ENCODE data around the gene PIGQ.

PIGQ gene

GRCh38 chr16:569445-570254 is at the start of gene PIGQ:
Gene PIGQ (plus strand): TSS chr16:569968. CDS start chr16:574075, 4,107 bp downstream.
- peak; percentile 38 to 52 for DNase-seq (ENCODE audit: low read depth in 1 of 2, low spot score in 1 of 2)

DNA sequence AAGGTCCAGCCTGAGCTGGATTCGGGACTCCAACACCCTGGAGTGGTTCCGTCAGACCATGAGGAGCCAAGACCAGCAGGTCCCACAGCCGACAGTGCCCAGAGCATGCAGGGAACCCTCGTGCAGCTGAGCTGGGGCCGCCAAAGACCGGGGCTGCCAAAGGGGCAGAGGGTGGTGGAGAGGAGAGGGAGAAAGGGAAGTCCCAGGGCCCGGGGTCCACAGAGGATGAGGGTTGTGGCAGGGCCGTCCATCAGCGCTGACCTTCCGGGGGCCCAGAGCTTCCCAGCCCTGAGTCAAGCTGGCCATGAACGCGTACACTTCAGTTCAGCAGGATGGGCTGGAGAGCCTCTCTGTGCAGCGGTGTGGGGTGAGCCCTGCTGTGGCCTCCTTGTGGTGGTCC is 48.9 kb upstream of the PIGQ start:
- no peak for DNase-seq (ENCODE audit: low read depth in 1 of 2, low spot score in 1 of 2)

- DNase-seq (ENCODE audit: low read depth in 1 of 2, low spot score in 1 of 2), result no peak
Measured at GRCh38 chr16:521381-522210, 48.2 kb upstream of the PIGQ start.

DNA sequence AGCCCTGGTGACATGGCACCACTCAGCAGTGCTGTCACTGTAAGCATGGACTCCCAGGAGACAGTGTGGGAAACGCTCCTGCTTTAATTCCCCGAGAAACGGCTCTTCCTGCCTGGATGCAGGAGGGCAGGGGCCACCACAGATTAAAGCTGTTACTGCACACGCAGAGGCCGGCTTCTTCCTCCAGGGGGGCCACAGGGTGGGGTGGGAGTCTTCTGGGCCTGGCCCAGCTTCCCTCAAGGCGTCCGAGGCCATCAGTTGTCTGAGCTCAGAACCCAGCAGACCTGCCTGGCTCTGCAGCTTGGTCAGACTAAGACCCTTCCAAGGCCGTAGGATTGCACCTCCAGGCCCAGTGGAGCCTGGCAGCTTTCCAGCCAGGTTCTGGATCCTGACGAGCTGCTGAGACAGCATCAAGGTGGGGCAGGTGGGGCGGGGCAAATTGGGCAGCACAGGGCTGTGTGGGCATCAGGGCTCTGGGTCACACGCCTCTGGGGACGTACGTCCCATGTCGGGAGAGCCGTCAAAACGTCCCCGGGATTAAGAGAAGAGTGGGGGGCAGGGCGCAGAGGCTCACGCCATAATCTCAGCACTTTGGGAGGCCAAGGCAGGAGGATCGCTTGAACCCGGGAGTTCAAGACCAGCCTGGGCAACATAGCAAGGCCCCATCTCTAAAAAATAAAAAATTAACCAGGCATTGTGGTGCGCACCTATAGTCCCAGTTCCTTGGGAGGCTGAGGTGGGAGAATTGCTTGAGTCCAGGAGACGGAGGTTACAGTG is 47.3 kb upstream of the PIGQ start:
- no peak for DNase-seq (ENCODE audit: low read depth in 1 of 2, low spot score in 1 of 2)

DNA sequence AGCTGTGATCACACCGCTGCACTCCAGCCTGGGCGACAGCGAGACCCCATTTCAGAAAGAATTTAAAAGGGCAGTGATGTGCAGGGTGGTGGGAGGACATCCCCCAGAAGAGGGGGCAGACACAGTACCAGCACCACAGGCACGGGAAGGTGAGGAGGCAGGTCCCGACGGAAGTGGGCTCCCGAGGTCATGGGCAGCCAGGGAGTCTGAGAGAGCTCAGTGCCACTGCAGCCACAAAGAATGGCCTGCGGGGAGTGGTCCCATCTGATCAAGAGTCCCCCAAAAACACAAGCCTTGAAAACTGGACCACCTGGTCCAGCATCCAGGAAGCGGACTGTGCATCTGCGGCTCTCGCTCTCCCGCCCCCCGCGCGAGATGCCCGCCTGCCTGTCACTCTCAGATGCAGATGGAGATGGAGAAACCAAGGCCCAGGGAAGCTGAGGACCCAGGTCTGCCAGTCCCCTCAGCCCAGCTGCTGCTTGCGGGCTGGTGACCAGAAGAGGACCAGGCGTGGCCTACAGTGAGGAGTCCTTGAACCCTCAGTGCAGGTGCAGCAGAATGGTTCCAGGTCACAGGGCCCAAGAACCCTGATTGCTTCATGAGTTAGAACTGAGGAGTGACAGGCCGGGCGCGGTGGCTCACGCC is 46.5 kb upstream of the PIGQ start:
- no peak for DNase-seq (ENCODE audit: low read depth in 1 of 2, low spot score in 1 of 2)

GRCh38 chr16:524274-525040 is 45.3 kb upstream of the PIGQ start:
- DNase-seq (ENCODE audit: low read depth in 1 of 2, low spot score in 1 of 2), result no peak

GRCh38 chr16:525123-525519 is 44.6 kb upstream of the PIGQ start:
- DNase-seq (ENCODE audit: low read depth in 1 of 2, low spot score in 1 of 2), result no peak

DNA sequence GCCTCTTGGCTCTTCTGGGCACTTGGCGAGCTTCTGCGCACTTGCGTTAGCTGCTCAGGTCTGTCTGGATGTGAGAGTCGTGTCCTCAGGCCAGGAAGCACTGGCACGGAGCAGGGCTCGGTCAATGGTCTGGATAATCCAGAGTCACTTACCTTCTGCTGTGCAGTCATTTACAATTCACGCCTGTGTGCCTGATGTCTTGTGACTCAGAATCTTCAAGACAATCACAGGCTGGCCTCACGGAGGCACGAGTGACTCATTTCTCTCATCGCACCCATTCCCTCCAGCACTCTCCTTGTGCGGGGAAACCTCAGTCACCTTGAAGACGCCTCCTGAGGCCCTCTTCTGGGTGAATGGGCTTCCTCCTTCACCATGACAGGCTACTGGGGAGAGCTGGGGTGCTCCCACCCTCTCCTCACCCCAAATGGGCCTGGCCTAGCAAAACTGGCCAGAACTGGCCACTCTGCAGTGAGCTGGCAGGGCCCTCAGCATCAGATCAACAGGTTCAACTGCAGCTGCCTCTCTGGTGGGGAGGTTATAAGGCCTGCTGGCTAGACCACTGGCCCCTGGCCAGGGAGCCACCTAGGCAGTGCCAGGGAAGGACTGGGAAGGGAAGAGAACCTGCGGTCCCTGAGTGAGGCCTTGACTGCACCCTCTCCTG is 44.1 kb upstream of the PIGQ start:
- peak in 1 of 2 donors; percentile 63 for DNase-seq (ENCODE audit: low read depth in 1 of 2, low spot score in 1 of 2)

GRCh38 chr16:526181-527014 is 43.4 kb upstream of the PIGQ start:
- no peak for DNase-seq (ENCODE audit: low read depth in 1 of 2, low spot score in 1 of 2)

GRCh38 chr16:527015-527903 is 42.5 kb upstream of the PIGQ start, which contains the start of gene CAPN15:
Gene CAPN15 (plus strand): TSS chr16:527712. CDS start chr16:546839, 19,127 bp downstream.
- DNase-seq (ENCODE audit: low read depth in 1 of 2, low spot score in 1 of 2), result peak; percentile 69 to 78

DNA sequence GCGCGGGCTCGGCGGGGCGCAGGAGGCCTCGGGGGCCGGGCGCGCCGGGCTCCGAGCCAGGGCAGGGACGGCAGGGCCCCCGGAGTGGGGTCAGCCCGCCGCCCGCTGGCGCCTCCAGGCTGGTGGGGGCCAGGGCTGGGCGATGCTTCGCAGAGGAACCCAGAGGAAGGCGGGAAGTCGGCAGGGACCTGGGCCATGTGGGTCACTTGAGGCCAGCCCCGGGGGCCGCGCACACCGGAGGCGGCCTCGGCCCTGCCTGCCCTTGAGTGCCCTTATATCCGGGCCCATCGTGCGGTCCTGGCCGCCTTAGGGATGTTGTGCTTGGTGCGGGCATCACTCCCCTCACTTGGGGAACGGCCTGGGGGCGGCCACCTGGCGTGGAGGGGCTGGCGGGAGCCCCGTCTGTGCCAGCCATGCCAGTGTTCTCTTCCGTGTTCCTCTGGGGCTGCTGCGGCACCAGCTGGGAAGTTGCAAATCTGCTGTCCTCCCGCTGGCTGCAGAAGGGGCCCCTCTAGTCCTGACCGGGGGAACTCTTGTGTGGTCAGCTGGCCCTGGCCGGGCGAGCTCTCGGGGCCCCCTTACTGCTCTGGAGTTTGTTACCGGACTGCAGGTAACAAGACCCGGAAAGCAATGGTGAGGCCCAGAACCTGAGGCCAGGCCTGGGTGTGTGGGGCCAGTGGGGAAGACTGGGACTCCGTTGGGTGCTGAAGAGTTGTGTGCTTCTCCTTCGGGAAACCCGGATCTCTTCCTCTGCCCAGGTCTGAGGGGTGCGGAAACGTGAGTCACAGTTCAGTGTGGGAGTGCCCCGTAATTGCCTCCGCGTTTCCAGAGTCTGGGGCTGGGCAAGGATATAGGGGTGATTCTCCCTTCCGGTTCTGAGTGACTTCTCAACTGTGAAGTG is 41.4 kb upstream of the PIGQ start:
- DNase-seq (ENCODE audit: low read depth in 1 of 2, low spot score in 1 of 2), result no peak

DNA sequence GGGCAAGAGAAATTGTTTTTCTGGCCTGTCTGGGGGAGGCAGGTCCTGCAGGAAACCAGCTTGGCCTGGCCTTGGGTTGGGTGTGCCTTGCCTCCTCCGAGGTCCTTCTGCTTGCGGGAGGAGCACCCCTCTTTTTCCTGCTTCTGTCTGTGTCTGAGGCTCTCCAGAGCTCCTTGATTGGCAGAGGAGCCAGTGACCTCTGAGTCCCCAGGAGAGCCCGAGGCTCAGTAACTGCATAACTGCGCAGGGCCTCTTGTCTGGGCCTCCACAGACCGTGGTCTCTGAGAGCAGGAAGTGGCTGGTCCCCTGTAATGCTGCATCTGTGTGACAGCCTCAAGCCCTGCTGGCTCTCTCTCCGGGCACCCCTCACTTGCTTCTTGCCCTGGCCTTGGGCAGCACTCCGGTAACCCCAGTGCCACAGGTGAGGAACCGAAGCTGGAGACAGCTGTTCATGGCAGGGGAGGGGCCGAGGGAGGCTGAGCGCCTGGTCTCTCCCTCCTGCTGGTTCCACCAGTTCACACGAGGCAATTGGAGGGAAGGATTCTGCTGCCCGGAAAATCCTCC is 40.7 kb upstream of the PIGQ start:
- no peak for DNase-seq (ENCODE audit: low read depth in 1 of 2, low spot score in 1 of 2)

GRCh38 chr16:530111-530817 is 39.5 kb upstream of the PIGQ start:
- no peak for DNase-seq (ENCODE audit: low read depth in 1 of 2, low spot score in 1 of 2)

DNA sequence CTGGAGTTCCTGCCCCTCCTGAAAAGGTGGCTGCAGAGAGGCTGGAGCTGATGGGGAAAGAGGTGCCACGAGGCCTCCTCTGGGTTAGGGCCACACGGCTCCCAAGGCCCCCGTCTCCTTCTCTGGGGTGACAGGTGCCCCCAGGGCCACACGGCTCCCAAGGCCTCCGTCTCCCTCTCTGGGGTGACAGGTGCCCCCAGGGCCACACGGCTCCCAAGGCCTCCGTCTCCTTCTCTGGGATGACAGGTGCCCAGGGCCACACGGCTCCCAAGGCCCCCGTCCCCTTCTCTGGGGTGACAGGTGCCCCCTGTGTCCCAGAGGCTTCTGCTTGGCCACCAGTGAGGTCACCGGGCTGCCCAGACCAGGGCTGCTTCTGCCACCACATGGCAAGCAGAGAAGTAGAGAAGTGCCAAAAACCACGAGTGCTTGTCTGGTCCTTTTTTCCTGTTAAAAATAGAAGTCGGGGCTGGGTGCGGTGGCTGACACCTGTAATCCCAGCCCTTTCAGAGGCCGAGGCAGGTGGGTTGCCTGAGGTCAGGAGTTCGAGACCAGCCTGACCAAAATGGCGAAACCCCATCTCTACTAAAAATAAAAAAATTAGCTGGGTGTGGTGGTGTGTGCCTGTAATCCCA is 38.2 kb upstream of the PIGQ start:
- DNase-seq (ENCODE audit: low read depth in 1 of 2, low spot score in 1 of 2), result no peak

GRCh38 chr16:533391-534123 is 36.2 kb upstream of the PIGQ start:
- DNase-seq (ENCODE audit: low read depth in 1 of 2, low spot score in 1 of 2), result no peak

All from activated T-helper 1 cell treated with anti-CD3 and anti-CD28 coated beads, Interleukin-2, amount 50 U/mL, for 16 hours (primary cell).